ENCODE data around the gene AUTS2.

Gene AUTS2

GRCh38 chr7:69682518-69682917 is 84.2 kb downstream of the AUTS2 start:
- no peak for DNase-seq (ENCODE audit: low read depth)
- TF ChIP-seq, protein P1, sequence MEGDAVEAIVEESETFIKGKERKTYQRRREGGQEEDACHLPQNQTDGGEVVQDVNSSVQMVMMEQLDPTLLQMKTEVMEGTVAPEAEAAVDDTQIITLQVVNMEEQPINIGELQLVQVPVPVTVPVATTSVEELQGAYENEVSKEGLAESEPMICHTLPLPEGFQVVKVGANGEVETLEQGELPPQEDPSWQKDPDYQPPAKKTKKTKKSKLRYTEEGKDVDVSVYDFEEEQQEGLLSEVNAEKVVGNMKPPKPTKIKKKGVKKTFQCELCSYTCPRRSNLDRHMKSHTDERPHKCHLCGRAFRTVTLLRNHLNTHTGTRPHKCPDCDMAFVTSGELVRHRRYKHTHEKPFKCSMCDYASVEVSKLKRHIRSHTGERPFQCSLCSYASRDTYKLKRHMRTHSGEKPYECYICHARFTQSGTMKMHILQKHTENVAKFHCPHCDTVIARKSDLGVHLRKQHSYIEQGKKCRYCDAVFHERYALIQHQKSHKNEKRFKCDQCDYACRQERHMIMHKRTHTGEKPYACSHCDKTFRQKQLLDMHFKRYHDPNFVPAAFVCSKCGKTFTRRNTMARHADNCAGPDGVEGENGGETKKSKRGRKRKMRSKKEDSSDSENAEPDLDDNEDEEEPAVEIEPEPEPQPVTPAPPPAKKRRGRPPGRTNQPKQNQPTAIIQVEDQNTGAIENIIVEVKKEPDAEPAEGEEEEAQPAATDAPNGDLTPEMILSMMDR (conservative IDR thresholded peaks at IDR 0.05; ENCODE audit: low read depth, low read length), result no peak
- no peak overlapping the region for H3K4me3 ChIP-seq (ENCODE audit: low read length)

- no peak overlapping the region for H3K4me3 ChIP-seq (ENCODE audit: low read length)
- DNase-seq (ENCODE audit: low read depth), result no peak
- TF ChIP-seq, protein P1 (conservative IDR thresholded peaks at IDR 0.05; ENCODE audit: low read depth, low read length), result no peak
These were observed 84.7 kb downstream of the AUTS2 start for GRCh38 chr7:69683002-69683401.

- TF ChIP-seq, protein P1 (conservative IDR thresholded peaks at IDR 0.05; ENCODE audit: low read depth, low read length), result no peak
- no peak overlapping the region for H3K4me3 ChIP-seq (ENCODE audit: low read length)
- DNase-seq (ENCODE audit: low read depth), result no peak
These were observed 86.4 kb downstream of the AUTS2 start for GRCh38 chr7:69684369-69685292.

DNA sequence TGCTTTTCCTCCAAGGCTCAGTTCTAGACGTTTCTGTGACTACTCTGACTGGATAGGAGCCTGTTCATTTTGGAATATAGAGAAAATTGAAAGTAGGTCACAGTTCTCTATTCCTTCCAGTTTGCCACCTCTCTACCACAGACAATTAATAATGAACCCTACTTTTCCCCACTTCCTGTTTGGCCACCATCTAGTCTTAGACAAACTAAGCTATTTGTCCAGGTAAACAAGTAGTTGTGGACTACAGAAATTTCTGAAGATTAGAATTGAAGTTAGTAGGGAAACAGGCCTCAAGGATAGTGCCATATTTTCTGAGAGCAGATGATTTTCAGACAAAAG is 87.0 kb downstream of the AUTS2 start:
- H3K4me3 ChIP-seq (ENCODE audit: low read length), result no peak overlapping the region
- DNase-seq (ENCODE audit: low read depth), result no peak
- TF ChIP-seq, protein P1 (conservative IDR thresholded peaks at IDR 0.05; ENCODE audit: low read depth, low read length), result no peak

- no peak for DNase-seq (ENCODE audit: low read depth)
- TF ChIP-seq, protein P1 (conservative IDR thresholded peaks at IDR 0.05; ENCODE audit: low read depth, low read length), result no peak
- no peak overlapping the region for H3K4me3 ChIP-seq (ENCODE audit: low read length)
These were observed 88.1 kb downstream of the AUTS2 start for GRCh38 chr7:69686366-69686765.

GRCh38 chr7:69687739-69688433 is 89.6 kb downstream of the AUTS2 start:
- no peak overlapping the region for H3K4me3 ChIP-seq (ENCODE audit: low read length)
- peak; percentile 58 for DNase-seq (ENCODE audit: low read depth)
- TF ChIP-seq, protein P1 (conservative IDR thresholded peaks at IDR 0.05; ENCODE audit: low read depth, low read length), result no peak
